Activated CD8-positive, alpha-beta memory T cell treated with anti-CD3 and anti-CD28 coated beads, Interleukin-2, amount 50 U/mL, for 1 hour (primary cell): ENCODE measurements around the gene MYH4.

Experiments used
- DNase-seq: peaks from one replicate; pipeline ENCODE4 v3.0.0-alpha.2; 2020; ENCODE audit errors: extremely low read depth

MYH4 gene

GRCh38 chr17:10469459-10469858 is at the start of gene MYH4:
MYH4 (minus strand) TSS chr17:10469559; CDS start chr17:10466745, 2,814 bp downstream.
- no peak for DNase-seq

- DNase-seq = no peak
Observed at GRCh38 chr17:10518271-10519037, 49.1 kb upstream of the MYH4 start, which contains the start of gene MYH1. MYH1 (minus strand) TSS chr17:10518542; CDS start chr17:10516642, 1,900 bp downstream.

- no peak for DNase-seq
Observed at GRCh38 chr17:10516638-10517037, 47.3 kb upstream of the MYH4 start.

GRCh38 chr17:10516065-10516464 is 46.7 kb upstream of the MYH4 start:
- DNase-seq = no peak

GRCh38 chr17:10513299-10514067 is 44.1 kb upstream of the MYH4 start:
- no peak for DNase-seq

- DNase-seq = no peak
Observed at GRCh38 chr17:10512856-10513255, 43.5 kb upstream of the MYH4 start.

- no peak for DNase-seq
Observed at GRCh38 chr17:10499950-10500349, 30.6 kb upstream of the MYH4 start.

GRCh38 chr17:10492004-10492403 is 22.6 kb upstream of the MYH4 start:
- DNase-seq = no peak

- DNase-seq = no peak
Observed at GRCh38 chr17:10482252-10482651, 12.9 kb upstream of the MYH4 start.

- no peak for DNase-seq
Observed at GRCh38 chr17:10477701-10478100, 8.3 kb upstream of the MYH4 start.

GRCh38 chr17:10474536-10474935 is 5.2 kb upstream of the MYH4 start:
- no peak for DNase-seq

- no peak for DNase-seq
Observed at GRCh38 chr17:10471858-10472257, 2.5 kb upstream of the MYH4 start.

- no peak for DNase-seq
Observed at GRCh38 chr17:10463402-10463801, 6.0 kb downstream of the MYH4 start.

GRCh38 chr17:10460062-10460461 is 9.3 kb downstream of the MYH4 start:
- no peak for DNase-seq

GRCh38 chr17:10458701-10459100 is 10.7 kb downstream of the MYH4 start:
- no peak for DNase-seq

- no peak for DNase-seq
Observed at GRCh38 chr17:10457952-10458351, 11.4 kb downstream of the MYH4 start.

GRCh38 chr17:10447026-10447931 is 22.1 kb downstream of the MYH4 start:
- DNase-seq = no peak

- no peak for DNase-seq
Observed at GRCh38 chr17:10439816-10440215, 29.5 kb downstream of the MYH4 start.

GRCh38 chr17:10435096-10435495 is 34.3 kb downstream of the MYH4 start:
- DNase-seq = no peak

- DNase-seq = no peak
Observed at GRCh38 chr17:10429421-10430045, 39.8 kb downstream of the MYH4 start.

- DNase-seq = no peak
Observed at GRCh38 chr17:10428781-10429180, 40.6 kb downstream of the MYH4 start.
